SK-N-SH (cell line): ENCODE measurements around the gene IKZF2. TPM values are rescaled to one million over a fixed set of nuclear protein-coding genes. Genes with fewer than 3 reads are reported as not detected.

Source experiments
- CTCF ChIA-PET: fragments of 300-600, 350-600 bp; formaldehyde crosslinking; extraction: SDS; loops from one replicate; lab custom pipeline; 2021; lab: Yijun Ruan, JAX
- POLR2A ChIA-PET: fragments of 350-600 bp; sonication (Branson Sonifier 250); formaldehyde crosslinking; extraction: SDS; loops from one replicate; lab custom pipeline; 2020; ENCODE audit warnings: antibody characterized with exemption, inconsistent platforms; lab: Yijun Ruan, JAX
- DNase-seq: peaks from one replicate; pipeline ENCODE4 v3.0.0; 2012
- H2AFZ ChIP-seq: fragments of 200-600 bp; sonication (generic); 2 replicates; pipeline ENCODE4 v1.8.1; 2016; ENCODE audit warnings: antibody characterized with exemption, mild to moderate bottlenecking, low read depth
- H3F3A ChIP-seq: fragments of 200-600 bp; sonication (generic); replicated peaks from 2 replicates; pipeline ENCODE3; 2016; ENCODE audit warnings: antibody characterized with exemption, mild to moderate bottlenecking; ENCODE audit not compliant: insufficient read depth
- H3K27ac ChIP-seq, 2 experiments: fragments of 200-500 bp in 1 of 2; fragments of 200-600 bp in 1 of 2; sonication (Bioruptor generic) in 1 of 2; sonication (generic), shearing (Covaris generic) in 1 of 2; 2 replicates each; pipeline versions ENCODE4 v1.5.1 to v1.6.1; 2014 to 2016; ENCODE audit warnings: low read depth in 2 of 2, inconsistent platforms in 1 of 2, low read length in 1 of 2, mild to moderate bottlenecking in 1 of 2, mixed read lengths in 1 of 2
- H3K27me3 ChIP-seq: fragments of 200-600 bp; sonication (generic), shearing (Covaris generic); 2 replicates; pipeline ENCODE4 v1.6.1; 2016; ENCODE audit warnings: mixed run types; ENCODE audit not compliant: insufficient read depth
- H3K36me3 ChIP-seq, 2 experiments: fragments of 200-500 bp in 1 of 2; fragments of 200-600 bp in 1 of 2; sonication (Bioruptor generic) in 1 of 2; sonication (generic) in 1 of 2; replicated peaks in 1 of 2; 2 replicates each; pipeline versions ENCODE3 to v1.5.1; 2014 to 2016; ENCODE audit warnings: low read length in 1 of 2, mild to moderate bottlenecking in 1 of 2; ENCODE audit not compliant: insufficient read depth in 2 of 2, control insufficient read depth in 1 of 2
- H3K4me1 ChIP-seq, 2 experiments: fragments of 200-500 bp in 1 of 2; fragments of 200-600 bp in 1 of 2; sonication (Bioruptor generic) in 1 of 2; sonication (generic), shearing (Covaris generic) in 1 of 2; 2 replicates each; pipeline versions ENCODE4 v1.5.1 to v1.6.1; 2014 to 2016; ENCODE audit warnings: low read depth in 1 of 2, low read length in 1 of 2, mixed run types in 1 of 2; ENCODE audit not compliant: insufficient read depth in 2 of 2, control insufficient read depth in 1 of 2
- H3K4me2 ChIP-seq: fragments of 200-600 bp; sonication (generic), shearing (Covaris generic); 2 replicates; pipeline ENCODE4 v1.6.1; 2017; ENCODE audit warnings: mixed run types
- H3K4me3 ChIP-seq, 2 experiments: fragments of 200-500 bp in 1 of 2; fragments of 200-600 bp in 1 of 2; sonication (Bioruptor generic) in 1 of 2; sonication (generic), shearing (Covaris generic) in 1 of 2; 2 replicates each; pipeline versions ENCODE4 v1.5.1 to v1.8.1; 2014 to 2016; ENCODE audit warnings: low read depth in 2 of 2, inconsistent platforms in 1 of 2, low read length in 1 of 2, mild to moderate bottlenecking in 1 of 2, mixed read lengths in 1 of 2, moderate library complexity in 1 of 2
- H3K79me2 ChIP-seq: fragments of 200-600 bp; sonication (generic); 2 replicates; pipeline ENCODE4 v1.8.1; 2017; ENCODE audit warnings: mild to moderate bottlenecking; ENCODE audit not compliant: insufficient read depth
- H3K9ac ChIP-seq: fragments of 200-600 bp; sonication (generic); 2 replicates; pipeline ENCODE4 v1.6.1; 2017; ENCODE audit warnings: mixed run types
- H3K9me2 ChIP-seq: fragments of 200-600 bp; sonication (generic); 2 replicates; pipeline ENCODE4 v1.6.1; 2017; ENCODE audit warnings: mixed run types
- H3K9me3 ChIP-seq: fragments of 200-600 bp; sonication (generic); 2 replicates; pipeline ENCODE4 v1.6.1; 2017; ENCODE audit warnings: mixed run types, mild to moderate bottlenecking, moderate library complexity
- H4K20me1 ChIP-seq: fragments of 200-600 bp; sonication (generic); 2 replicates; pipeline ENCODE4 v1.6.1; 2017; ENCODE audit warnings: mild to moderate bottlenecking, mixed run types; ENCODE audit not compliant: insufficient read depth
- GABPA ChIP-seq: IDR thresholded peaks from 2 replicates; pipeline ENCODE4 v1.4.0; 2012; ENCODE audit warnings: low read depth, mild to moderate bottlenecking
- NFIC ChIP-seq: IDR thresholded peaks from 2 replicates; pipeline ENCODE4 v1.4.0; 2012; ENCODE audit warnings: borderline replicate concordance
- NRF1 ChIP-seq: IDR thresholded peaks from 2 replicates; pipeline ENCODE4 v1.6.1; 2012; ENCODE audit warnings: low read depth, mild to moderate bottlenecking, low read length
- SMC3 ChIP-seq: IDR thresholded peaks from 2 replicates; pipeline ENCODE4 v1.6.1; 2012; ENCODE audit warnings: low read depth, low read length, improper control_type of control experiment
- TAF1 ChIP-seq: IDR thresholded peaks from 2 replicates; pipeline ENCODE4 v1.6.1; 2012; ENCODE audit warnings: low read depth, mild to moderate bottlenecking, low read length, moderate library complexity, borderline replicate concordance
- TCF12 ChIP-seq: IDR thresholded peaks from 2 replicates; pipeline ENCODE4 v1.4.0; 2012
- WGBS: methylation state at CpG from one replicate; pipeline ENCODE4 v1.1.6; 2017; ENCODE audit warnings: low lambda C conversion rate; 5-methylcytosine and 5-hydroxymethylcytosine counted together
- polyA plus RNA-seq, 3 experiments: library from polyadenylated mRNA; depleted of rRNA; stranded (reverse); fragments of >200 nt; gene quantifications; 2 replicates each; pipeline ENCODE4 v1.2.3, GENCODE V29; 2012
- TF ChIP-seq, protein P1 (sequence below): IDR thresholded peaks from 2 replicates; pipeline ENCODE4 v1.6.1; 2012; ENCODE audit warnings: mild to moderate bottlenecking, low read depth, low read length, moderate library complexity
- TF ChIP-seq, protein P2 (sequence below): fragments of 150-350 bp; IDR thresholded peaks from 2 replicates; pipeline ENCODE4 v1.6.1; 2016; ENCODE audit warnings: mild to moderate bottlenecking, low read depth, low read length

Gene IKZF2
- polyA plus RNA-seq, 1 of the 3 experiments (the other 2 are of a cell fraction): 1.3 TPM

DNA sequence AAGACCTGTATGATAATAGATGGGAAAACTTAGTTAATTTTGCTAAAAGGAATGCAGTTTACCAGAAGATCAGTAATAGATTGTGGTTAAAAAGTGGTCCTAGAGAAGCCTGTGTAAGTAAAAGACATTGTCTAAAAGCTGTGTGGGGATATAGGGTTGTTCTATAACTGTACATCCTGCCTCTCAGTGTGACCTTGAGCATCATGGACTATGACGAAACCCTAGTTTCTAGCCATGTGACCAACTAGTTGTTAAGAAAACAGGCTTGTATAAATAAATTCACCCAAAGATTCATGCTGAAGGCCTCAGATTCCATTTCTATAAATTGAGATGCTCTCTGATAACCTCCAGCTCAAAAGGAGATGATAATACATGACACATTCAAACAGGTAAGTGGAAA, 160.7 kb downstream of the IKZF2 start:
- no peak overlapping the region for H3K9ac ChIP-seq
- peaks cover 0 to 6% of the 10 kb centered on the region in 2 experiments; a peak in 1 of 4 replicates for H3K4me1 ChIP-seq
- H3K36me3 ChIP-seq: no peaks in the 10 kb centered on the region
- DNase-seq: no peak
- H2AFZ ChIP-seq: no peak overlapping the region
- H3K9me3 ChIP-seq: no peaks in the 10 kb centered on the region
- no peaks in the 10 kb centered on the region for H3K9me2 ChIP-seq
- H3F3A ChIP-seq: no peaks in the 10 kb centered on the region
- TF ChIP-seq, protein P1, sequence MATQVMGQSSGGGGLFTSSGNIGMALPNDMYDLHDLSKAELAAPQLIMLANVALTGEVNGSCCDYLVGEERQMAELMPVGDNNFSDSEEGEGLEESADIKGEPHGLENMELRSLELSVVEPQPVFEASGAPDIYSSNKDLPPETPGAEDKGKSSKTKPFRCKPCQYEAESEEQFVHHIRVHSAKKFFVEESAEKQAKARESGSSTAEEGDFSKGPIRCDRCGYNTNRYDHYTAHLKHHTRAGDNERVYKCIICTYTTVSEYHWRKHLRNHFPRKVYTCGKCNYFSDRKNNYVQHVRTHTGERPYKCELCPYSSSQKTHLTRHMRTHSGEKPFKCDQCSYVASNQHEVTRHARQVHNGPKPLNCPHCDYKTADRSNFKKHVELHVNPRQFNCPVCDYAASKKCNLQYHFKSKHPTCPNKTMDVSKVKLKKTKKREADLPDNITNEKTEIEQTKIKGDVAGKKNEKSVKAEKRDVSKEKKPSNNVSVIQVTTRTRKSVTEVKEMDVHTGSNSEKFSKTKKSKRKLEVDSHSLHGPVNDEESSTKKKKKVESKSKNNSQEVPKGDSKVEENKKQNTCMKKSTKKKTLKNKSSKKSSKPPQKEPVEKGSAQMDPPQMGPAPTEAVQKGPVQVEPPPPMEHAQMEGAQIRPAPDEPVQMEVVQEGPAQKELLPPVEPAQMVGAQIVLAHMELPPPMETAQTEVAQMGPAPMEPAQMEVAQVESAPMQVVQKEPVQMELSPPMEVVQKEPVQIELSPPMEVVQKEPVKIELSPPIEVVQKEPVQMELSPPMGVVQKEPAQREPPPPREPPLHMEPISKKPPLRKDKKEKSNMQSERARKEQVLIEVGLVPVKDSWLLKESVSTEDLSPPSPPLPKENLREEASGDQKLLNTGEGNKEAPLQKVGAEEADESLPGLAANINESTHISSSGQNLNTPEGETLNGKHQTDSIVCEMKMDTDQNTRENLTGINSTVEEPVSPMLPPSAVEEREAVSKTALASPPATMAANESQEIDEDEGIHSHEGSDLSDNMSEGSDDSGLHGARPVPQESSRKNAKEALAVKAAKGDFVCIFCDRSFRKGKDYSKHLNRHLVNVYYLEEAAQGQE: no peak
- TF ChIP-seq, protein P2, sequence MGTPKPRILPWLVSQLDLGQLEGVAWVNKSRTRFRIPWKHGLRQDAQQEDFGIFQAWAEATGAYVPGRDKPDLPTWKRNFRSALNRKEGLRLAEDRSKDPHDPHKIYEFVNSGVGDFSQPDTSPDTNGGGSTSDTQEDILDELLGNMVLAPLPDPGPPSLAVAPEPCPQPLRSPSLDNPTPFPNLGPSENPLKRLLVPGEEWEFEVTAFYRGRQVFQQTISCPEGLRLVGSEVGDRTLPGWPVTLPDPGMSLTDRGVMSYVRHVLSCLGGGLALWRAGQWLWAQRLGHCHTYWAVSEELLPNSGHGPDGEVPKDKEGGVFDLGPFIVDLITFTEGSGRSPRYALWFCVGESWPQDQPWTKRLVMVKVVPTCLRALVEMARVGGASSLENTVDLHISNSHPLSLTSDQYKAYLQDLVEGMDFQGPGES: no peak
- TF ChIP-seq SMC3 (no peak), TAF1 (no peak), NFIC (no peak), TCF12 (no peak)
- no peaks in the 10 kb centered on the region for H3K79me2 ChIP-seq
- H3K27ac ChIP-seq: no peak overlapping the region
- no peaks in the 10 kb centered on the region for H4K20me1 ChIP-seq
- H3K4me2 ChIP-seq: no peak overlapping the region
- ChIA-PET CTCF (no interaction called here), POLR2A (no interaction called here)
- 71% methylated on average over 1 of the region's 1 CpG for WGBS
- no peaks in the 10 kb centered on the region for H3K27me3 ChIP-seq
- no peak overlapping the region for H3K4me3 ChIP-seq

DNA sequence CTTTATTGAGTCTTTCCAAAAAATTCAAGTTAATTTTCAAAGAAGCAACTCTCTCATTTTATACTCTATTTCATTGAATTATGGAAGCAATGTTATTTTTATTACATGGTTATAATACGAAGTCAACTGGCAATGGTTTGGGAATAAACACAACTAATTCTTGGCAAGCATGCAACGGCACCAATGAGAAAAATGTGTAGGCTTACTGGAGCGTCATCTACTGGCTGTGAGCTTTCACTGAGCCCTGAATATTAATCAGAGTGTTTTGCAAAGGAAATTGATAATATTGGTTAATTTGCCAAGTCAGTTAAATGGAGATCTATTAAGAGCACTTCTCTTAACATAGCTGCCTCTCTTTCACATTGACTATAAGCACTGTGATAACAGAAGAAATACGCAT, 163.9 kb downstream of the IKZF2 start:
- no peak overlapping the region for H3K4me2 ChIP-seq
- H3K4me3 ChIP-seq: no peak overlapping the region
- no peak overlapping the region for H3K9ac ChIP-seq
- no peaks in the 10 kb centered on the region for H3K4me1 ChIP-seq
- H3K79me2 ChIP-seq: no peaks in the 10 kb centered on the region
- DNase-seq: no peak
- H3K9me3 ChIP-seq: no peaks in the 10 kb centered on the region
- 88% methylated on average over 4 of the region's 4 CpGs for WGBS
- CTCF ChIA-PET: no interaction called here
- H2AFZ ChIP-seq: no peak overlapping the region
- TF ChIP-seq GABPA (no peak), NRF1 (no peak)
- POLR2A ChIA-PET: no interaction called here
- no peaks in the 10 kb centered on the region for H3K36me3 ChIP-seq
- no peaks in the 10 kb centered on the region for H3F3A ChIP-seq
- no peaks in the 10 kb centered on the region for H3K27me3 ChIP-seq
- H3K27ac ChIP-seq: no peak overlapping the region
- H4K20me1 ChIP-seq: no peaks in the 10 kb centered on the region
- no peaks in the 10 kb centered on the region for H3K9me2 ChIP-seq
